Left forelimb (tissue), 1 donor: ENCODE data around the gene TMEM243.
"Not testable (repeated sequence)": the region's sequence is repeated elsewhere in the genome, so short reads cannot be mapped to it uniquely, and the experiment has no call there.

ENCODE experiments used
- DNase-seq: peaks from one replicate; pipeline ENCODE4 v3.0.0-alpha.2; 2018; ENCODE audit warnings: low spot score

Gene TMEM243

DNA sequence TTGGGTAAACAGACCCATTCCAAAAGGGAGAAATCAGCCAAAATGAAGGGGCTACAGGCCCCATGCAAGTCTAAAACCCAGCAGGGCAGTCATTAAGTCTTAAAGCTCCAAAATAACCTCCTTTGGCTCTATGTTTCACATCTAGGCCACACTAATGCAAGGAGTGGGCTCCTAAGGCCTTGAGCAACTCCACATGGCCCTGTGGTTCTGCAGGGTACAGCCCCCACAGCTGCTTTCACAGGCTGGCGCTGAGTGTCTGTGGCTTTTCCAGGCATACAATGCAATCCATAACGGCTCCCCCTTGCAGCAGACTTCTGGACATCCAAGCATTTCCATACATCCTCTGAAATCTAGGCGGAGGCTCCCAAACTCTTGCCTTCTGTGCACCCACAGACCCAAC lies 9.0 kb downstream of the TMEM243 start:
- no peak for DNase-seq

DNA sequence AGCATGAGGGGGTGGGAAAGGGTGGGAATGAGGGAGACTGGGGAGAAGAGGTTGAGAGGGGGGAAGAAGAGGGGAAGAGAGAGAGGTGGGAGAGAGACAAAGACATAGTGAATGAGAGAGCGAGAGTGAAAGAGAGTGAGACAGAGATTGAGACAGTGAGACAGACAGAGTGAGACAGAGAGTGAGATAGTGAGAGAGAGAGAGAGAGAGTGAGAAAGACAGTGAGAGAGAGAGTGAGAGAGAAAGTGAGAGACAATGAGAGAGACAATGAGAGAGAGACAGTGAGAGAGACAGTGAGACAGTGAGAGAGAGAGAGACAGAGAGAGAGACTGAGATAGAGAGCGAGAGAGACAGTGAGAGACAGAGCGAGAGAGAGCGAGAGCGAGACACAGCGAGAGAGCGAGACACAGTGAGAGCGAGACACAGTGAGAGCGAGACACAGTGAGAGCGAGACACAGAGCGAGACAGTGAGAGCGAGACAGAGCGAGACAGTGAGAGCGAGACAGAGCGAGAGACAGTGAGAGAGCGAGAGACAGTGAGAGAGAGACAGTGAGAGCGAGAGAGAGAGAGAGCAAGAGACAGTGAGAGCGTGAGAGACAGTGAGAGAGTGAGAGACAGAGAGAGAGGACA lies 10.1 kb downstream of the TMEM243 start:
- DNase-seq = no peak

DNA sequence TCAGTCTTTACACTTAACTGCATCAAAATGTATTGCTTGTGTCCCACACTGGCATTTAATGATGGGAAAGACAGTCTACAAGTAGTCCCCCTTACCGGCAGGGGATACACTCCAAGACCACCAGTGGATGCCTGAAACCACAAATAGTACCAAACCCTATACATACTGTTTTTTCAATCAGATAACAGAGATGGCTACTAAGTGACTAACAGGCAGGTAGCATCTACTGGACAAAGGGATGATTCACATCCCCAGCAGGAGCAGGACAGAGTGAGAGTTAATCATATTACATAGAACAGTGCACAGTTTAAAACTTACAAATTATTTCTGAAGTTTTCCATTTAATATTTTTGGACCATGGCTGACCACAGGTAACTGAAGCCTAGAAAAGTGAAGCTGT lies 13.2 kb downstream of the TMEM243 start:
- DNase-seq = no peak

- DNase-seq = not testable (repeated sequence)
Observed at GRCh38 chr7:87205701-87206100, 13.8 kb downstream of the TMEM243 start.

- DNase-seq = no peak
Observed at GRCh38 chr7:87204933-87205332, 14.6 kb downstream of the TMEM243 start.

- DNase-seq = not testable (repeated sequence)
Observed at GRCh38 chr7:87203929-87204328, 15.6 kb downstream of the TMEM243 start.

DNA sequence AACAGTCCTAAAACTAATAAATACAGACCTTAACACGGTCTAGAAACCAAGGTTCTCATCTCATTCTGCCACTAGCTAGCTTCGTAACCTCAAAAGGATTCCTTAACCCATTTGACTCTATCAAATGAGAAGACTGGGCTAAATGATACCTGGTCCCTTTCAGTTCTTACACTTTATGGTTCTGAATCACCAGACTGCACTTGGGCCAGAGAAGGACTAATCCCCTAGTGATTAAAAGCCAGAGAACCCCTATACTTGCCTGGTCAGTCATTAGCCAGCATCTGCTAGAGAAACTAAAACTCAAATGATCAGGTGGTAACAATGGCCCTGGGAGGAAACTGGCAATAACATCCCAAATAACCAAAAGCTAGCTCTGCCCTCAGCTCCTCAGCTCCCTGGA lies 16.8 kb downstream of the TMEM243 start:
- DNase-seq = no peak

- DNase-seq = no peak
Observed at GRCh38 chr7:87202208-87202607, 17.3 kb downstream of the TMEM243 start.

DNA sequence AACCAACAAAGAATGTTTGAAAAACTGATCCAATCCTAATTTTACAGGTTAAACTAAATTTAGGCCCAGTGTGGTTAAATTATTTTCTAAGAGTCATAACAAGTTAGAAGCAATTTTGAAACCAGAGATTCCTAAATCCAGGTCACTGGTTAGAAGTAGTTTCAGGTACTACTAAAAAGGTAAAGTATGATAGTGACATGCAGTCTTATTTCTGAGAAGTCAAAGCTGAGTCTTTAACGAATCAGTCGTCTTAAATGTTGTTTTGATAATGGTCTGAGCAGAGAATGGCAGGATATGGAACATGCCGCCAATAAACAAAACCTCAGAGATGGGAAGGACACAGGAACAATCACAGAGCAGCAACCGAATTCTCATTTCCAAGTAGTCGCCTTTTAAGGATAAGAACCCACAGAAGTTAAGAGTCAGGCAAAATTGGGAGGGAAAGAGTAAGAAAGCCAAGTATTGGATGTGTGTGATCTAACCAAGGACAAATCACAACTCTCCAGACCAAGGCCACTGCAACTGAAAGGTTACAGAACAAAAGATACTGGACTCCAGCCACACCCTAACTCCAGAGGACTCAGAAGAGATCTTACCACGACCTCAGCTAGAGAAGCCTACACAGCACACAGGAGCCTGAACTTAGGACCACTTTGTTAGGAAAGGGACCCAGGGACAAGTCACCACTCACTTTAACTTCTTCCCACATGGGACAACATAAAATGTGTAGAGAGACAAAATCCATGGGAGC lies 19.7 kb downstream of the TMEM243 start:
- DNase-seq = no peak

DNA sequence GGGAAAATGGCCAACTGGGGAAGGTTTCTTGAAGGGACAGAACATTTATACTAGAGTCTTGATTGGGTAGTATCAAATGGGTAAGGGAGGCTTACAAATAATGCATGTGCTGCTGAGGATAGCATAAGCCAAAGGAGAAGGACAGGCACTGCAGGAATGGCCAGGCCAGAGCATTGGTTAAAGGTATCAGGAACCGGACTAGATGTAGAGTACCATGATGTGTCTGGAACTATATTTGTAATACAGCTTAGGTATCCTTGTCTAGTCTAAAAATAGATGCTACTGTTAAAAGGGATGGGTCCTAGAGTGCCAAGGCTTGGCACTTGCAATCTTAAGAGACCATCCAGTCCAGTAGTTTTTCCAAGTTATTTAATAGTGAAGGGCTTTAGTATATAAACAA lies 20.3 kb downstream of the TMEM243 start:
- DNase-seq = no peak

DNA sequence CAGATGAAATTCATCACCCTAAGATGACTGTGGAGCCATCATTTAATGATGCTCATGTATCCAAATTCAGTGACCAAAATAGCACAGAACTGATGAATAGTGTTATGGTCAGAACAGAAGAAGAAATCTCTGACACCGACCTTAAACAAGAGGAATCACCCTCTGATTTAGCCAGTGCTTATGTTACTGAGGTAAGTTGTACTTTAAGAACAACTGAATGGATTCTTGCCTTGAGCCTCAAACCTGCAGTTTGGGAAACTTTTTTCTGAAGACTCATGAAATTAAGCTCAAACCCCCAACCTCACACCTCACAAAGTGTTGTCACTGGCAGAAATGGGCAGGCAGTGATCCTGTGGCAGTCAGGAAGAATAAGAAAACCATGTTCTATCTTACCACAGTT lies 25.6 kb downstream of the TMEM243 start:
- no peak for DNase-seq

- no peak for DNase-seq
Observed at GRCh38 chr7:87192784-87193487, 26.6 kb downstream of the TMEM243 start.

DNA sequence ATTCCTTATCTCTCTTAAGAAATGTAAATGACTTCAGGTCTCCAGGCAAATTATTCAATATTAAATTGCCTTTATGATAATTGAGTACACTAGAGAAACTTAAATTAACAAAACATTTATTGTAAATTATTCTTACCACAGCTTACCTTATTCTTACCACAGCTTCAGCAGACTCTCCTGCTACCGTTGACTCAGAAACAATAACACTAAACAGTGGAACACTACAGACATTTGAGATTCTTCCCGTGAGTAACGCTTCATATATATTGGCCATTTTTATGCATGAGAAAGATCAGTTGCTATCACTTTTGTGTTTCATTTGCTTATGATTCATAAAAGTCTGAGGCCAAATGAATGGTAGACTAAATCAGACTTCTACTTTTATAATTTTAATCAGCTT lies 28.7 kb downstream of the TMEM243 start:
- DNase-seq = no peak

- DNase-seq = no peak
Observed at GRCh38 chr7:87188930-87189329, 30.6 kb downstream of the TMEM243 start.

- no peak for DNase-seq
Observed at GRCh38 chr7:87187120-87187519, 32.4 kb downstream of the TMEM243 start.

- DNase-seq = no peak
Observed at GRCh38 chr7:87179180-87179579, 40.4 kb downstream of the TMEM243 start.

DNA sequence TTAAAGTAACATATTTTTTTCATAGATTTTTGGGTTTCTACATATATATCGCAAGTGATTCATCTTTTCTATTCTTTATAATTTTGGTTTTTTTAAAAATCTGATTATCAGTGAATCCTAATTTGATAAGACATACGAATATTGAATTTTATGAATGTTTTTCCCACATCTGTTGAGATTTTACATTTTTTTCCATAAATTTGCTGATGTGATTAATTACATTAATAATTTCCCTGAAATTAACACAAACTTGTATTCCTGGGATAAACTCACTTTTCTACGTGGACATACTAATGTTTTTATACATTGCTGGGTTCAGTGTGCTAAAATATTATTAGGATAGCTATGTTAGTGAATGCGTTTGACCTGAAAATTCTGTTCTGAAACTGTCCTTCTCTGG lies 41.2 kb downstream of the TMEM243 start:
- DNase-seq = no peak

- DNase-seq = no peak
Observed at GRCh38 chr7:87173471-87173870, 46.1 kb downstream of the TMEM243 start.

DNA sequence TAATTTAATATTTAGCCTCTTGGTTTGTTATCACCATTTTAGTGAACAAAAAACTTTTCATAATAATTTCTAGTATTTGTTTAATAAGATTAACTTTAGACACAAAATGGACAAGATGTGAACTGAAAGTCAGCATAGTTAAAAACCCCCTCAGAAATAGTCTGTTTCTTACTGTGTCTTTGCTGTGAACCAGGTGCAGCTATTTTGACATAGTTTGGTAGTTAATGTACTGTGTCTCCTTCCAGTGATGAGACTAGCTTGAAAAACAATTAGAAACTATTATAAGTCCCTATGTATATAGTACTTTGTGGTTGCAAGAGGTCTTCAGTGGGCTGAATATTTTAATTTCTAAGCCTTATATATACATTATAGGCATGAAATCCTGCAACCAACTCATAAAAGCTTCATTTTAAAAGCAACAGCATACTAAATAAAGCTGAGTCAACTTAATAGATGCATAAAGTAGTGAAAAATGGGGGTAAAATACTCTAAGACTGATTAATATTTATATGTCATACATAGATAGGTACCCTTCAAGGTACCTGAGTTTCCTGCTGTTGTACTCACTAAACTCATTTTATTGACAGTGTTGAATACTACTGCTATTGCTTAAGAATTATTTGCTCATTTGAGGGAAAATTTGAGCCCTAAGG lies 48.1 kb downstream of the TMEM243 start:
- DNase-seq = no peak

GRCh38 chr7:87170828-87171227 lies 48.7 kb downstream of the TMEM243 start:
- no peak for DNase-seq

DNA sequence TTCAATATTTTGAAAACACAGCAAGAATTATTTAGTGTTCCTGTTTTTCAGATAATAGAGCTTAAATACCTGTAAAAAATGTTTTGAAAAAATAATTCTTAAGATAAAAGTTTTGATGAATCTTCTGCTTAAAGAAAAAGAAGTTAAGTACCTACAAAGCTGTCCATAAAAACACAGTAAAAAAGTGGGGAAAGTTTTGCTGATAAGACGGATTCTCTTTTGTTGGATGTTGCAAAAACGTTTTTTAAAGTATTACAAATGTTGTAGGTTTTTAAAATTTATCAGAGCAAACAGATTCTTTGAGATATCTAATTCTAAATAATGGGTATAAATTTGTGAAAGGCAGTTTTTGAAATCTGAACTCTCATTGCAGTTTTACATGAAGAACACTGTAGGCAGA lies 55.1 kb downstream of the TMEM243 start:
- DNase-seq = no peak

DNA sequence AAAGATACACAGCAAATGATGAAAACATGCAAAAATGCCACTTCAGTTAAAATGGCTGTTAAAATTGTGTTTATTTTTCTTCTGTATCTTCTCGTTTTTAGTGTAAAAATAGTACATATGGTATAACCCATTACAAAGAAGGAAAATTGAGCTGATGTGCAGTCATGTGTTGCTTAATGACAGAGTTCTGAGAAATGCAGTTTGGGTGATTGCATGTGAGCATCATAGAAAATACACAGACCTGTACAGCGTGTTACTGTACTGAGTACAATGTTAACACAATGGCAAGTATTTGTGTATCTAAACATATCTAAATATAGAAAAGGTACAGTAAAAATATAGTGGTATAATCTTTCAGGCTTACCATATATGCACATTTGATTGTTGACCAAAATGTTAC lies 60.0 kb downstream of the TMEM243 start:
- DNase-seq = no peak

DNA sequence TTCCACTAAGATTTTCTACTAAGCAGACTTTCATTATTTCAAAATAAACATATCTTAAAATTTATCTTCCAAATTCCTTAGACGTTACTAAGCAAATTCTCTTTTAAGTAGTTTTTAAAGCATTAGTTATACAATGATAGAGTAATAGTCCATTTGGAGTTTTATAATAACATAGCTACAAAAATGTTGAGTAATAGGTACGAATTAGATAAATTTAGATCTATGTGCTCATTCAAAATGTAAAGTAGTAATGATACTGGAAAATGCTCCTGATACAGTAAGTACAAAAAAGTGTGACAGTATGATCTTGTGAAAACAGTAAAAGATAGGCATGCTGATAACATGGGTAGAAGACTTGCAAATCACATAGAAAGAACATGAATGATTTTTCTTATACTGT lies 62.8 kb downstream of the TMEM243 start:
- no peak for DNase-seq
